OCI-LY7 (cell line): ENCODE data around the gene NES. TPM values are rescaled to one million over a fixed set of nuclear protein-coding genes. Genes with fewer than 3 reads are reported as not detected.

Experiments used
- BruUV-seq: library from RNA; stranded (reverse); fragments of 400-500 nt; replicated peaks from 2 replicates; lab custom pipeline; 2021; lab: Mats Ljungman, UMichigan
- CTCF ChIA-PET: fragments of 300-600 bp; sonication (Branson Sonifier 250); formaldehyde crosslinking; loops from one replicate; lab custom pipeline; 2022; ENCODE audit warnings: antibody characterized with exemption; ENCODE audit not compliant: unreplicated experiment; lab: Charles Lee
- POLR2A ChIA-PET: fragments of 300-600 bp; sonication (Branson Sonifier 250); formaldehyde crosslinking; loops from one replicate; lab custom pipeline; 2022; ENCODE audit warnings: antibody characterized with exemption; lab: Charles Lee
- DNase-seq: peaks from one replicate; pipeline ENCODE4 v3.0.0-alpha.2; 2015; ENCODE audit warnings: low spot score
- H2AFZ ChIP-seq: fragments of 200-600 bp; sonication (generic), shearing (Covaris generic); 2 replicates; pipeline ENCODE4 v1.6.1; 2014; ENCODE audit warnings: mild to moderate bottlenecking, antibody characterized with exemption, low read length, moderate library complexity
- H3K27ac ChIP-seq: fragments of 200-600 bp; sonication (generic); 2 replicates; pipeline ENCODE4 v1.5.1; 2014; ENCODE audit warnings: mixed run types, low read depth, mild to moderate bottlenecking, moderate library complexity, low read length, inconsistent platforms; ENCODE audit not compliant: poor library complexity, severe bottlenecking
- H3K36me3 ChIP-seq: fragments of 200-600 bp; sonication (generic); 2 replicates; pipeline ENCODE4 v1.6.1; 2014; ENCODE audit warnings: mild to moderate bottlenecking, antibody characterized with exemption, low read length, moderate library complexity, mixed read lengths; ENCODE audit not compliant: insufficient read depth
- H3K4me1 ChIP-seq: fragments of 200-600 bp; sonication (generic); 2 replicates; pipeline ENCODE4 v1.5.1; 2014; ENCODE audit warnings: mild to moderate bottlenecking, low read length; ENCODE audit not compliant: insufficient read depth, poor library complexity, severe bottlenecking
- H3K4me2 ChIP-seq: fragments of 200-600 bp; sonication (generic); 2 replicates; pipeline ENCODE4 v1.6.1; 2014; ENCODE audit warnings: mild to moderate bottlenecking, low read length
- H3K4me3 ChIP-seq: fragments of 200-600 bp; sonication (generic); 2 replicates; pipeline ENCODE4 v1.5.1; 2014; ENCODE audit warnings: mild to moderate bottlenecking, low read depth, low read length; ENCODE audit not compliant: poor library complexity, severe bottlenecking
- H3K79me2 ChIP-seq: fragments of 200-600 bp; sonication (generic); 2 replicates; pipeline ENCODE4 v1.6.1; 2016; ENCODE audit warnings: low read depth, mild to moderate bottlenecking, low read length, moderate library complexity, mixed read lengths; ENCODE audit not compliant: insufficient read depth
- H3K9me2 ChIP-seq: fragments of 200-600 bp; sonication (generic); 2 replicates; pipeline ENCODE4 v1.6.1; 2016; ENCODE audit warnings: mild to moderate bottlenecking, low read length, mixed read lengths; ENCODE audit not compliant: insufficient read depth
- H3K9me3 ChIP-seq: fragments of 200-600 bp; sonication (generic); 2 replicates; pipeline ENCODE4 v1.6.1; 2014; ENCODE audit warnings: mild to moderate bottlenecking, mixed run types, low read length, mixed read lengths
- H4K20me1 ChIP-seq: fragments of 200-600 bp; sonication (generic); 2 replicates; pipeline ENCODE4 v1.6.1; 2014; ENCODE audit warnings: mild to moderate bottlenecking, antibody characterized with exemption, low read length, moderate library complexity, mixed read lengths; ENCODE audit not compliant: insufficient read depth
- EZH2phosphoT487 ChIP-seq: fragments of 200-600 bp; sonication (generic); IDR thresholded peaks from 2 replicates; pipeline ENCODE4 v1.6.1; 2018; ENCODE audit warnings: low read depth, borderline replicate concordance, mild to moderate bottlenecking, mixed run types, antibody characterized with exemption, low read length, moderate library complexity, mixed read lengths
- intact Hi-C: fragments of 100-400 bp; cut with micrococcal nuclease; formaldehyde crosslinking; loops from one replicate; pipeline ENCODE4 v1.10.0; 2022; ENCODE audit not compliant: unreplicated experiment
- total RNA-seq, 2 experiments: library from RNA; depleted of rRNA in 1 of 2; stranded (reverse); fragments of >200 nt in 1 of 2; shearing (Covaris generic) in 1 of 2; gene quantifications; 2 replicates each; pipeline ENCODE4 v1.2.3, GENCODE V29; 2014 to 2022
- TF ChIP-seq, protein P1 (sequence below): fragments of 200-600 bp; sonication (generic); conservative IDR thresholded peaks from 2 replicates; pipeline ENCODE4 v1.5.1; 2014; ENCODE audit warnings: mild to moderate bottlenecking, antibody characterized with exemption, low read length, moderate library complexity, mixed read lengths

The NES gene
- total RNA-seq, 2 experiments from 2014 or later: not detected

DNA sequence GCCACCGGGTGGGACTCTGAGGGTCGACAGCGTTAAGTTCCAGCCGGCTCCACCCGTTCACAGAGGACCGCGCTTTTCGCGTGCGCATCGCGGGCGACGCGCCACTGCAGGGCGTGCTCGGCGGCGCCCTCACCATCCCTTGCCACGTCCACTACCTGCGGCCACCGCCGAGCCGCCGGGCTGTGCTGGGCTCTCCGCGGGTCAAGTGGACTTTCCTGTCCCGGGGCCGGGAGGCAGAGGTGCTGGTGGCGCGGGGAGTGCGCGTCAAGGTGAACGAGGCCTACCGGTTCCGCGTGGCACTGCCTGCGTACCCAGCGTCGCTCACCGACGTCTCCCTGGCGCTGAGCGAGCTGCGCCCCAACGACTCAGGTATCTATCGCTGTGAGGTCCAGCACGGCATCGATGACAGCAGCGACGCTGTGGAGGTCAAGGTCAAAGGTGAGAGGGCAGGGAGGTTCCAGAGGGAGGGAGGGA lies 30.4 kb downstream of the NES start:
- TF ChIP-seq EZH2phosphoT487: no peak
- TF ChIP-seq, protein P1, sequence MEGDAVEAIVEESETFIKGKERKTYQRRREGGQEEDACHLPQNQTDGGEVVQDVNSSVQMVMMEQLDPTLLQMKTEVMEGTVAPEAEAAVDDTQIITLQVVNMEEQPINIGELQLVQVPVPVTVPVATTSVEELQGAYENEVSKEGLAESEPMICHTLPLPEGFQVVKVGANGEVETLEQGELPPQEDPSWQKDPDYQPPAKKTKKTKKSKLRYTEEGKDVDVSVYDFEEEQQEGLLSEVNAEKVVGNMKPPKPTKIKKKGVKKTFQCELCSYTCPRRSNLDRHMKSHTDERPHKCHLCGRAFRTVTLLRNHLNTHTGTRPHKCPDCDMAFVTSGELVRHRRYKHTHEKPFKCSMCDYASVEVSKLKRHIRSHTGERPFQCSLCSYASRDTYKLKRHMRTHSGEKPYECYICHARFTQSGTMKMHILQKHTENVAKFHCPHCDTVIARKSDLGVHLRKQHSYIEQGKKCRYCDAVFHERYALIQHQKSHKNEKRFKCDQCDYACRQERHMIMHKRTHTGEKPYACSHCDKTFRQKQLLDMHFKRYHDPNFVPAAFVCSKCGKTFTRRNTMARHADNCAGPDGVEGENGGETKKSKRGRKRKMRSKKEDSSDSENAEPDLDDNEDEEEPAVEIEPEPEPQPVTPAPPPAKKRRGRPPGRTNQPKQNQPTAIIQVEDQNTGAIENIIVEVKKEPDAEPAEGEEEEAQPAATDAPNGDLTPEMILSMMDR: no peak
- Histone ChIP-seq H4K20me1 (no peaks in the 10 kb centered on the region), H3K79me2 (no peaks in the 10 kb centered on the region), H2AFZ (no peak overlapping the region), H3K4me3 (no peak overlapping the region), H3K27ac (no peak overlapping the region), H3K36me3 (no peaks in the 10 kb centered on the region), H3K9me2 (no peaks in the 10 kb centered on the region), H3K4me1 (no peaks in the 10 kb centered on the region), H3K9me3 (no peaks in the 10 kb centered on the region), H3K4me2 (no peak overlapping the region)
- BruUV-seq: no TSS peak
- POLR2A ChIA-PET: no interaction called here
- CTCF ChIA-PET: no interaction called here
- DNase-seq: no peak
- intact Hi-C loops: no loop called here

DNA sequence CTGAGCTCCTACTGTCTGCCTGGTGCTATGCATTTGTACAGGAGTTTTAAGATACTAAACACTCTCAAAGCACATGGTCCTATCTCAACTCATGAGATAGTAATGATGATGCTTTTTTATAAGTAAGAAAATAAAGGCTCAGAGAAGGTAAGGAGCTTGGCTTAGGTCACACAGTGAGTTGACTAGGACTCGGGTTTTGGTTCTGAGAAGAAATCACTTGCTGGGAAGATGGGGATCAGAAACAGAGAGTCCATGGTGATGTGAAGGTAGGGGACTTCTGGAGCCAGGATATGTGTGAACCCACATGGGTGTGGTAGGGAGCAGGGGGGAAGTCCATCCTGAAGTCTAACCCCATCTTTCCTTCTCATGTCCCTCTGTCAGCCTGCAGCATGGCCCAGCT lies 31.5 kb downstream of the NES start:
- Histone ChIP-seq H3K27ac (no peak overlapping the region), H4K20me1 (no peaks in the 10 kb centered on the region), H3K36me3 (no peaks in the 10 kb centered on the region), H2AFZ (no peak overlapping the region), H3K9me3 (no peaks in the 10 kb centered on the region), H3K4me2 (no peak overlapping the region), H3K79me2 (no peaks in the 10 kb centered on the region), H3K9me2 (no peaks in the 10 kb centered on the region), H3K4me1 (no peaks in the 10 kb centered on the region), H3K4me3 (no peak overlapping the region)
- ChIA-PET POLR2A (interaction anchor here (1.2 kb wide), 1 partner anchor 18 kb away, joined by 8 read pairs; no protein-coding TSS in a partner anchor), CTCF (interaction anchor here (1.3 kb wide), 1 partner anchor 18 kb away, joined by 4 read pairs; no protein-coding TSS in a partner anchor)
- BruUV-seq: no TSS peak
- intact Hi-C loops: no loop called here
- TF ChIP-seq, protein P1: no peak
- TF ChIP-seq EZH2phosphoT487: no peak
- no peak for DNase-seq

DNA sequence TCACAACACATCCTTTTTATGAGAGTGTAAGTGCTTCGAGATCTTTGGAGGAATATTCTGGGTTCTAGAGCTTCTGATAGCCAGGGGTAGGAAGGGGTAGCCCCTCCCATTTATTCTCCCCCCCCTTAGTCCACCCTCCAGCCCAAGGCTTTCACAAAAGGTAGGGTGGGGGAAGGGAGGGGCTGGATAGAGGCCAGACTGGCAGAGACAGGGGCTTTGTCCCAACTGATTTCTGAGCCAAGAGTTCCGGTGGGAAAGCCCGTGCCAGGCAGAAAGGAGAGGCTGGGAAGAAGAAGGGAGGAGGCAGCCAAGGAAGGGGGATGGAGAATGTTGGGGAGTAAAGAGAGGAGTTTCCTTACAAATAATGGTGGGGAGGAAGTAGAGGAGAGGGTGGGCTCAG lies 32.2 kb downstream of the NES start:
- Histone ChIP-seq H2AFZ (no peak overlapping the region), H4K20me1 (no peaks in the 10 kb centered on the region), H3K27ac (no peak overlapping the region), H3K9me3 (no peaks in the 10 kb centered on the region), H3K9me2 (no peaks in the 10 kb centered on the region), H3K4me2 (no peak overlapping the region), H3K4me1 (no peaks in the 10 kb centered on the region), H3K79me2 (no peaks in the 10 kb centered on the region), H3K4me3 (no peak overlapping the region), H3K36me3 (no peaks in the 10 kb centered on the region)
- BruUV-seq: no TSS peak
- CTCF ChIA-PET: interaction anchor here (1.3 kb wide), 1 partner anchor 17 kb away, joined by 4 read pairs; no protein-coding TSS in a partner anchor
- TF ChIP-seq EZH2phosphoT487: no peak
- TF ChIP-seq, protein P1: no peak
- POLR2A ChIA-PET: interaction anchor here (1.2 kb wide), 1 partner anchor 17 kb away, joined by 8 read pairs; no protein-coding TSS in a partner anchor
- intact Hi-C loops: no loop called here
- no peak for DNase-seq
